Fibroblast of skin of right quadriceps (primary cell): ENCODE results near the gene GPR89B.
"Not testable (repeated sequence)": the region's sequence is repeated elsewhere in the genome, so short reads cannot be mapped to it uniquely, and the experiment has no call there.

Source experiments
- DNase-seq: peaks from one replicate; pipeline ENCODE4 v3.0.0-alpha.2; 2013

GPR89B gene

DNA sequence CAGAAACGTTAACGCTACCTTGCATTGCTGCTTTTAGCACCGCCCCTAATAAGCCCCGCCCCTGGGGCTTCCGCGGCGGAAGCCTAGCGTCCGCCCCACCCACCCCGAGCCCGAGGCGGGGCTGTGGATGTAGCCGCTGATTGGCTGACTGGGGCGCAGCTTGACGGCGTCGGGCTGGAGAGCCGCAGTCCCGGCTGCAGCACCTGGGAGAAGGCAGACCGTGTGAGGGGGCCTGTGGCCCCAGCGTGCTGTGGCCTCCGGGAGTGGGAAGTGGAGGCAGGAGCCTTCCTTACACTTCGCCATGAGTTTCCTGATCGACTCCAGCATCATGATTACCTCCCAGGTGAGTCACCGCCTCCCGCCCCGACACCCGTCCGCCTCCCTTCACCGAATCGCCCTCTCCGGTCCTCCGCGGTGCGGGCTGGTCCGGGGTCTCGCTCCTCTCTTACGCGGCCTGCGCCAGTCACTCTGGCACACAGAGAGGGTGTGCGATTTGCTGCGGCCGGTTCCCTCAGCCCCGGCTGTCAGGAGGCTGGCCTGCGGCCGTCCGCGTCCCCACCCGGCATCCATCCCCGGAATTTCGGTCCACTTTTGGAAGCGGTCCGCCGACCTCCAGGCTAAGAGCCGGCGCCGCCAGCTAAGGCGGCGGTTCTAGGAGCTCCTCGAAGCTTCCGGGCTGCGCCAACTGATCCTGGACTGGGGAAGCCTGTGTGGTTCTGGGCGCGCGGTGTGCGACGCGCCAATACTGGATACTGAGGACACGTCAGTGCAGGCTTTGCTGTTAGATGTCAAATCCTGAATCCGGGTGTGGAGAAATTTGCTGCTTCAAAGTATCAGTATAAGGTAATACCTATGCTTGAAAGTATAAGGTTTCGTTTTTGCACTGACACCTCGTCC, at the start of gene GPR89B:
TSS of gene GPR89B (plus strand) at position 185 of the 897 bp plus-strand sequence. CDS start at position 302, 117 bp downstream.
- peak; percentile 83 for DNase-seq

DNA sequence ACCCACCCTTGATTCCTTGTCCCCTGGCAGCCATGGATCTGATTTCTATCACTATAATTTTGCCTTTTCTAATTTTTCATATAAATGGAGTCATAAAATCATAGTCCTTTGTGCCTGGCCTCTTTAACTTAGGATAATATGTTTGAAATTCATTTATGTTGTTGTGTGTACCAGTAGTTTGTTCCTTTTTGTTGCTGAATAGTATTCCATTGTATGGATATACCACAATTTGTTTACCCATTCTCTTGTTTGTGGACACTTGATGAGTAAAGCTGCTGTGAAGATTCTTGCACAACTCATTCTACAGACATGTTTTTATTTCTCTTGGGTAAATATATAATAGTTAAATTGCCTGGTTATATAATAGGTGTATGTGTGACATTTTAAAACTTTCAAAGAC, 48.3 kb upstream of the GPR89B start:
- DNase-seq = no peak

GRCh38 chr1:147882535-147882934, 45.7 kb upstream of the GPR89B start:
- no peak for DNase-seq

GRCh38 chr1:147890177-147890790, 37.9 kb upstream of the GPR89B start:
- DNase-seq = peak; percentile 35

- DNase-seq = no peak
These were observed 37.1 kb upstream of the GPR89B start for GRCh38 chr1:147891088-147891487.

DNA sequence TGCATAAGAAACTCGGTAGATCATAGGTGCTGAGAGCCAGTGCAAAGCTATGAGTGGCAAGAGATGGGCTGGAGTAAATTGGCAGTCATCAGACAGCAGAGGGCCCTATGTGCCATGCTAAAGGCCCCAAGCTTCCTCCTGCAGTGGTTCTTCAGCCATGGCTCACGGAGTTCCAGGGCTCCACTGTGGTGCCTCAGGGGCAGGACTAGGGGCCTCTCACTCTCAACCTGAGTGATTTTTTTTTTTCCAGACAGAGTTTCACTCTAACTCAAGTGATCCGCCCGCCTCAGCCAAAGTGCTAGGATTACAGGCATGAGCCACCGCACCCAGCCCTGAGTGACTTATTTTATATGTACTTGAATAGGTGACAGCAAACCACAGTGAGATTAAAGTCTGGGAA, 36.0 kb upstream of the GPR89B start:
- DNase-seq = no peak

DNA sequence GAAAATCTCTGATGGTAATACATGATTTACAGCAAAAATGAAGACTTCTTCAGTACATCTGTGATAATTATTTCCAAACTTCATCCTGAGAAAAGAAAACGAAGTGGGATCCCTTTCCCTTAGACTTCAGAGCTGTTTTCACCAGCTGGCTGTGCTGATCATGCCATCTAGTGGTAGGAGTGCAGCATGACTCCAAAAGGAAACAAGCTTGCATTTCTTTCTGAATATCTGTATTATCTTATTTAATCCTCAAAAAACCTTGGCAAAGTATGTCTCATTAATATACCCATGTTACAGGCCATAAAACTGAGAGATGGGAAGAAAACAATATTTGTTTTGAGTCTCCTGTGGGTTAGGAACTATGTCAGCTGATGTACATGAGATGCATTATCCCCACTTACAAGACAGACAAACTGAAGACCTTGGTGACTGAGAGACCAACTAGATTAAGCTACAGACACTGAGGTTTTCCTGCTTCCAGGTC, 35.4 kb upstream of the GPR89B start:
- DNase-seq = peak; percentile 51

DNA sequence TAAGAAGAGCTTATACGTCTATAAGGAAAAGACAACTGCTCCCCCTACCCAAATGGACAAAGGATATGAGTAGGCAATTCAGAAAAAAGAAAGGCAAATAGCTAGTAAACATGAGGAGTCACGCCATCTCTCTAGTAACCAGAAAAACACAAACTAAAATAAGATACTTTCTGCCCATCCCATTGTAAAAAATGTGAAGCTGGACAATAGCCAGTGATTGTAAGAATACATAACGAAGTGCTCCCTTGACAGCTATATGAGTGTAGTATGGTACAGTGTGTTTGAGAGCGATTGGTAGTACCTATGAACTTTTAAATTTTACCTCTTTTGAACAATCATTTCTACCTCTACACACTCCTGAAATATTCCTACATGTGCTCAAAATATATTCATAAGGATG, 33.1 kb upstream of the GPR89B start:
- DNase-seq = no peak

DNA sequence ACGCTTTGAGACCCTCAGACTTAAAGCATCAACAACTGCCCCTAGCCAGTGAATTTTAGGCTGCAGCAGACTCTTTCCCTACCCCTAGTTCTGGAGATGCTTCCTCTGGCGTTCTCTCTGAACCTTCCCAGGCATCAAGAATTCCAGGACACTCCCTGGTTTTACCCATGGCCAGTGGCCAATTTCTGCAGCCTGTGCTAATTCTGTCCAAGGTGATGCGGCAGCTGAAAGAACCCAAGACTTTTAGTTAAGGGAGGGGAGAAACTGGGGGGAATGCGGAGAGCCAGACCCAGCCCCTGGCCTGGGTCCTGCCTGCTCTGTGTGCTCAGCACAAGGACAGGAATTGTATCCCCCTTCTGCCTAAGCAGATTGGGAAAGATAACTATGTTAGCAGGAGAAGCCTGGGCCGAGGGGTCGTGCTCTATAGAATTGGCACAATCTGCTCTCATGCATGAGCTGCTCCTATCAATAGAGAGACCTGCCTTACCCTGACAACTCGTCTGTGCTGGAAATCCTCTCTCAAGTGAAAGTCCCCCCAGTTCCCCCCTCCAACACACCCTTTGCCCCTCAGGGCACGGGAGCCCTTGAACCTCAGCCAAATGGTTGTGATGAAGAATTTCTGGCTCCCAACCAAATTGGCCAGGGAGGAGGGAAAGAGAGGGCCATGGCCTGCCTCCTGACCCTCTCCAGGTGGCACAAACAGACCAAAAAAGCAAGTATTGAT, 31.0 kb upstream of the GPR89B start:
- no peak for DNase-seq

DNA sequence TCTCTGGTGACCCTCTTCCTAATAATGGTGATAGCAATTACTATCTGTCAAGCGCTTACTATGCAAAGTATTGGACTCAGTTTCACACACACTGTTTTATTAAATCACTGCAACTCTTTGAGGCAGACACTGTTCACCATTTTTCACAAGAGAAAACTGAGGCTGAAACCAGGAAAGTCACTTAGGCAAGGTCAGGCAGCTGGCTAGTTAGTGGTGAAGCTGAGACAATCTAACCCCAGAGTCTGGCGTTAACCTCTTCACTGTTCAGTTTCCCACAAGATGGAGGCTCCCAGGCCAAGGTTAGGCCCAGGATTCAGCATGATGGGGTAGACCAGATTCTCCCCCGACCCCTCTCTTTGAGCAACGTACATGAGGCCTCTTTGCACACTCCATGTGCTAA, 30.4 kb upstream of the GPR89B start:
- no peak for DNase-seq

GRCh38 chr1:147902253-147902845, 25.9 kb upstream of the GPR89B start, which contains the start of gene GJA8:
TSS of gene GJA8 (plus strand) at chr1:147902795. CDS start at chr1:147907956, 5,161 bp downstream.
- DNase-seq = no peak

- no peak for DNase-seq
These were observed 23.5 kb upstream of the GPR89B start for GRCh38 chr1:147904726-147905125.

DNA sequence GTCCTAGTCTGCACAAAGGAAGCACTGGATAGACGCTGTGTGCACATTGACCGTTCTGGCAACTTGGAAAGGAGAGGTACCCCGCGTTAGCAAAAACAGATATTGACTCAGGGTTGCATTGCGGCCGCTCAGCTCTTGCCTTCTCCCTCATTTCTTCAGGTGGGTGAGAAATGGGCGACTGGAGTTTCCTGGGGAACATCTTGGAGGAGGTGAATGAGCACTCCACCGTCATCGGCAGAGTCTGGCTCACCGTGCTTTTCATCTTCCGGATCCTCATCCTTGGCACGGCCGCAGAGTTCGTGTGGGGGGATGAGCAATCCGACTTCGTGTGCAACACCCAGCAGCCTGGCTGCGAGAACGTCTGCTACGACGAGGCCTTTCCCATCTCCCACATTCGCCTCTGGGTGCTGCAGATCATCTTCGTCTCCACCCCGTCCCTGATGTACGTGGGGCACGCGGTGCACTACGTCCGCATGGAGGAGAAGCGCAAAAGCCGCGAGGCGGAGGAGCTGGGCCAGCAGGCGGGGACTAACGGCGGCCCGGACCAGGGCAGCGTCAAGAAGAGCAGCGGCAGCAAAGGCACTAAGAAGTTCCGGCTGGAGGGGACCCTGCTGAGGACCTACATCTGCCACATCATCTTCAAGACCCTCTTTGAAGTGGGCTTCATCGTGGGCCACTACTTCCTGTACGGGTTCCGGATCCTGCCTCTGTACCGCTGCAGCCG, 20.3 kb upstream of the GPR89B start:
- DNase-seq = no peak

GRCh38 chr1:147912553-147912952, 15.7 kb upstream of the GPR89B start:
- DNase-seq = no peak

- DNase-seq = no peak
These were observed 14.8 kb upstream of the GPR89B start for GRCh38 chr1:147913362-147913942.

DNA sequence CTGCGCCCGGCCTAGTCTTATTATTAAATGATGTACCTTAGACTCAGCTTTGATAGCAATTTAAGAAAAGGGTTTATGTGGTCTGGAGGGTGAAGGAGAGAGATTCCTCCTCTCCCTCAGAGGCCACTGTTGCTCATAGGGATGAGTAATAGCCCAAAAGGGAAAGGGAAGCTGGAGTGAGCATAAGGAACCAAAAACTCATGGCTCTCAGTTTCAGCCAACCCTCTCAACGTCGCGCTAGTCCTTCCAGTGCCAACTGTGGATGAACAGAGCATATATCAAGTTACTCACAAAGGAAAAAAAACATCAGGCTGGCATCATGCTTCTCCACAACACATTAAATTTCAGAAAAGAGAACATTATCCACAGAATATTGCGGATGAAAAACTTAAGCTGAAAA, 8.3 kb upstream of the GPR89B start:
- no peak for DNase-seq

GRCh38 chr1:147924813-147925212, 3.4 kb upstream of the GPR89B start:
- no peak for DNase-seq

DNA sequence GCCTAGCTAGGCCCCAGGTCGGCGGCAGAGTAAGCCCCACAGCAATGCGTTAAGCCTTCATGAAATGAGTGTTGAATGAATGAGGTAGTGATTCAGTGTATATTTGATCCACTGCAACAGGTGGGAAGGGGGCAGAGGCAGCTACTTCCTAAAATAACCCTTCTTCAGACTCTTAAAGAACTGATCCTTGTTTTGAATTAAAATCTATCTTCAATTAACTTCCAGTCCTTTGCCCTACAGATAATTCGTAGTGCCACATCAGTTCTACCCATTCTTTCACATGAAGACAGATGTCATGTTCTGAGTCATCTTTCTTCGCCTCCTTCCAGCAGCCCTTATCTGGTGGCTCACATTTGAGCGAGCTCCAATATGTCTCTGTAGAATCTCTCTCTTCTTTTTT, 1.0 kb upstream of the GPR89B start:
- not testable (repeated sequence) for DNase-seq

DNA sequence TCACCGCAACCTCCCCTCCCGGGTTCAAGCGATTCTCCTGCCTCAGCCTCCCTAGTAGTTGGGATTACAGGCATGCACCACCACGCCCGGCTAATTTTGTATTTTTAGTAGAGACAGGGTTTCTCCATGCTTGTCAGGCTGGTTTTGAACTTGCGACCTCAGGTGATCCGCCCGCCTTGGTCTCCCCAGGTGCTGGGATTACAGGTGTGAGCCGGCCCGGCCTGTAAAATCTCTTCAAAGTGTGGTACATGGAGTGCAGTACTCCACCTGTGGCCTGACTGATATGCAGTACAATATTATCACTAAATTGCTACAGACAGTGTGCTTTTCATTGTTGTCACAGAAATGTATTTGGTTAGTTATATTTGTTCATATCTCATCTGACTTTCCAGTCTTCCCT, 531 bp upstream of the GPR89B start:
- not testable (repeated sequence) for DNase-seq

DNA sequence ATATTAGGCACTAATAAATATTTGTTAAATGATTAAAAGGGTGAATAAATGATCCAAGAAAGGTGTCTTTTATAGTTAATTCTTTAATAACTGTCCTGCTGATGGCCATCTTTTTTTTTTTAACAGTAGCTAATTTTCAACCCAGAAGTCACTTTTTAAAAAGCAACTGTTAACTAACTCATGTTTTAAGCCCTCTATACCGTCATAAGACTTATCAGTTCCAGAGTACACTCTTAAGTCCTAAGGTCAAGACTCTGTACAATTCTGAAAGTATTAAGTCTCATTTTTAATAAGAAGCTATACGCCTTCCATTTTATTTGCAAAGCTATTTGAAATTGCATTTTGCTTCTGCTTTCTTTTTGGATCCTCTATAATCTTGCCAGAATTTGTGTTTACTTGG, 2.9 kb downstream of the GPR89B start:
- DNase-seq = not testable (repeated sequence)

- not testable (repeated sequence) for DNase-seq
These were observed 7.1 kb downstream of the GPR89B start for GRCh38 chr1:147935296-147935695.

DNA sequence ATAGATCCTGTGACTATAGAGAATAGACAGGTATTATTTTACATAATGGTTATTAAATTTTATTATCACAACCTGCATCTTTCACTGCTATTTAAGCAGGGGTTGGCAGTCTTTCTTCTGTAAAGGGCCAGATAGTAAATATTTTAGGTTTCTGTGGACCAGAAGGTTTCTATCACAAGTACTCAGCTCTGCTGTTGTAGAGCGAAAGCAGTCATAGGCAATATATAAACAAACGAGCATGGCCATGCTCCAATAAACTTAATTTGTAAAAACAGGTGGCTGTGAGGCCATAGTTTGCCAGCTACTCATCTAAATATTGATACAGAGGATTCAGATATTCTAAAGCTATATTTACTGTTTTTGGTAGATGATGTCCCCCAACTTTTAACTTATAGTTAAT, 12.2 kb downstream of the GPR89B start:
- DNase-seq = not testable (repeated sequence)
